Measurements from ENCODE around the gene EPB42.
A peak's percentile ranks its signal among the peaks of the same experiment; 100 is the strongest.

EPB42 gene

GRCh38 chr15:43214592-43215295, 6.1 kb downstream of the EPB42 start:
- H3K9me3 Mint-ChIP-seq = no peaks in the 10 kb centered on the region
- peaks cover 17% of the 10 kb centered on the region for H3K27me3 Mint-ChIP-seq
- H3K36me3 Mint-ChIP-seq (ENCODE audit: insufficient read depth) = no peaks in the 10 kb centered on the region
- DNase-seq (ENCODE audit: low spot score in 2 of 2) (no peak), ATAC-seq (replicated peaks; ENCODE audit: extremely low read depth, poor library complexity, severe bottlenecking) (no peak)
- no peaks in the 10 kb centered on the region for H3K4me1 Mint-ChIP-seq
- no peak overlapping the region for H3K4me3 Mint-ChIP-seq
- H3K27ac Mint-ChIP-seq (ENCODE audit: low read depth) = no peak overlapping the region

GRCh38 chr15:43214169-43214568, 6.6 kb downstream of the EPB42 start:
- DNase-seq (ENCODE audit: low spot score in 2 of 2) = no peak
- no peak overlapping the region for H3K27ac Mint-ChIP-seq (ENCODE audit: low read depth)

DNA sequence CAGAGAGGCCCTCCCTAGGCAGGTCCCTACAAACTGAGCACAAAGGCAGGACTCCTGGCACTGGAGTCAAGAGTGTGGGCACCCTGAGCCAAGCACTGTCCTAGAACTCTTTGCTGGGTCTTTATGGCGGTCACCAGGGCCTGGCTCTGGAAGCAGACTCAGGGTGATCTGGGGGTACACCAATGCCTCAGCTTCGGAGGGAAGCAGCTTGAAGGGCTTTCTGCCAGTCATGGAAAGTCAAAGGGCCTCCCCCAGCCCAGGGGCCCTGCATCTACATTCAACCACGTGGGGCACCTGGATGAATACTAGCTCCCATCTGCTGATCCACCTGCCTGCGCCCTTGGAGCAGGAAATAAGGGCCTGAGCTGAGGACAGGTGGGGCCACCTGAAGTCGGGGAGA, 7.4 kb downstream of the EPB42 start:
- Mint-ChIP-seq H3K27me3 (peaks cover 29% of the 10 kb centered on the region), H3K27ac (ENCODE audit: low read depth) (no peak overlapping the region)

More at GRCh38 chr15:43214169-43214568, 6.6 kb downstream of the EPB42 start:
- Mint-ChIP-seq H3K4me1 (no peaks in the 10 kb centered on the region), H3K9me3 (no peaks in the 10 kb centered on the region), H3K4me3 (no peak overlapping the region), H3K36me3 (ENCODE audit: insufficient read depth) (no peaks in the 10 kb centered on the region), H3K27me3 (peaks cover 22% of the 10 kb centered on the region)
- ATAC-seq (replicated peaks; ENCODE audit: extremely low read depth, poor library complexity, severe bottlenecking) = no peak

DNA sequence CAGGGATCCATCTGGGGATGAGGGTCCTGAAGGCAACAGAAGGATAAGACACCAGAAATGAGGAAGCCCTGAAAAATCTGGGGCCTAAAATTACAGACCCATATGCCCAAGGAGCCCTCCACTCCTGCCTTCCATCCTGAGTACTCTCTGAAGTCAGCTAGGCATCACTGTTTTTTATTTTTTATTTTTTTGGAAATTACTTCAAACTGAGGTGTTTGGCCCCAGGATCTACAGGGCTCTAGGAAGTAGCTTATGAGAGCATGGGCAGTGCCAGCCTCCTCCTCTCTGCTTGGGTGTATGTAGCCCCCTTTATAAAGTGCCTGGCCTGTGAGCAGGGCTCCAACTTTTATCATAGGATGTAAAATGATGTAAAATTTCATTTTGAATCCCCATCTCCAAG, 7.9 kb downstream of the EPB42 start:
- Mint-ChIP-seq H3K4me3 (no peak overlapping the region), H3K4me1 (no peaks in the 10 kb centered on the region), H3K27me3 (peaks cover 34% of the 10 kb centered on the region), H3K9me3 (no peaks in the 10 kb centered on the region), H3K27ac (ENCODE audit: low read depth) (no peak overlapping the region), H3K36me3 (ENCODE audit: insufficient read depth) (no peaks in the 10 kb centered on the region)
- ATAC-seq (replicated peaks; ENCODE audit: extremely low read depth, poor library complexity, severe bottlenecking) (no peak), DNase-seq (ENCODE audit: low spot score in 2 of 2) (no peak)

More for the DNA sequence above, 7.4 kb downstream of the EPB42 start:
- Mint-ChIP-seq H3K9me3 (no peaks in the 10 kb centered on the region), H3K4me1 (no peaks in the 10 kb centered on the region), H3K4me3 (no peak overlapping the region), H3K36me3 (ENCODE audit: insufficient read depth) (no peaks in the 10 kb centered on the region)
- no peak for ATAC-seq (replicated peaks; ENCODE audit: extremely low read depth, poor library complexity, severe bottlenecking)
- no peak for DNase-seq (ENCODE audit: low spot score in 2 of 2)

GRCh38 chr15:43212299-43212698, 8.5 kb downstream of the EPB42 start:
- Mint-ChIP-seq H3K4me3 (no peak overlapping the region), H3K9me3 (no peaks in the 10 kb centered on the region), H3K27ac (ENCODE audit: low read depth) (no peak overlapping the region), H3K27me3 (peaks cover 37% of the 10 kb centered on the region), H3K4me1 (no peaks in the 10 kb centered on the region), H3K36me3 (ENCODE audit: insufficient read depth) (no peaks in the 10 kb centered on the region)
- ATAC-seq (replicated peaks; ENCODE audit: extremely low read depth, poor library complexity, severe bottlenecking) (no peak), DNase-seq (ENCODE audit: low spot score in 2 of 2) (no peak)

DNA sequence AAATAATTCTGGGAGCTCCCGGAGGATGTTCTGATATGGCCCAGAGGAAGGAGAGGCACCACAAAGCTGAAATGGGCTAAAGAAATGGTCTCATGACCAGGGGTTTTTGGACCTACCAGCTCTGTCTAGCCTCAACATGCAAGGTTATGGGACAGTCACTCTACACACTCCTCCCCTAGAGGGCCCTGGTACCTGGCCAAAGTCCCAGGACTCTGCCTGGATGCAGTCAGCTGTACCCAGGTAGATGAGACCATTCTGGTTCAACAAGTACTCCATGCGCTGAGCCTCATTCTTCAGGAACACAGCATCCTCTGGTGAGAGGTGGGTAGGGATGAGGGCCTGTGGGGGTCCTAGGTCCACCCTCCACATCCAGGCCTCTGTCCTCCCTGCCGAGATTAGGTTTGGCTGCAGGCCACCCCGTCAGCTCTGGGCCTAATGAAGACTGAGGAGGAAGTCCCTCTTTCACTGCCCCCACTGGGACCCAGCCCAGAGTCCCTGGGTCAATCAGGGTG, 9.5 kb downstream of the EPB42 start:
- Mint-ChIP-seq H3K4me3 (no peak overlapping the region), H3K9me3 (no peaks in the 10 kb centered on the region), H3K27ac (ENCODE audit: low read depth) (no peak overlapping the region), H3K27me3 (peaks cover 37% of the 10 kb centered on the region), H3K36me3 (ENCODE audit: insufficient read depth) (no peaks in the 10 kb centered on the region), H3K4me1 (no peaks in the 10 kb centered on the region)
- ATAC-seq (replicated peaks; ENCODE audit: extremely low read depth, poor library complexity, severe bottlenecking) (no peak), DNase-seq (ENCODE audit: low spot score in 2 of 2) (no peak)

- H3K27me3 Mint-ChIP-seq = peaks cover 37% of the 10 kb centered on the region
- H3K4me3 Mint-ChIP-seq = no peak overlapping the region
- no peaks in the 10 kb centered on the region for H3K9me3 Mint-ChIP-seq
- no peaks in the 10 kb centered on the region for H3K4me1 Mint-ChIP-seq
- H3K36me3 Mint-ChIP-seq (ENCODE audit: insufficient read depth) = no peaks in the 10 kb centered on the region
- DNase-seq (ENCODE audit: low spot score in 2 of 2) (no peak), ATAC-seq (replicated peaks; ENCODE audit: extremely low read depth, poor library complexity, severe bottlenecking) (no peak)
- H3K27ac Mint-ChIP-seq (ENCODE audit: low read depth) = no peak overlapping the region
These were observed 10.0 kb downstream of the EPB42 start for GRCh38 chr15:43210807-43211206.

- DNase-seq (ENCODE audit: low spot score in 2 of 2) (no peak), ATAC-seq (replicated peaks; ENCODE audit: extremely low read depth, poor library complexity, severe bottlenecking) (no peak)
- Mint-ChIP-seq H3K27ac (ENCODE audit: low read depth) (no peak overlapping the region), H3K27me3 (peaks cover 37% of the 10 kb centered on the region), H3K9me3 (no peaks in the 10 kb centered on the region), H3K4me3 (no peak overlapping the region), H3K4me1 (no peaks in the 10 kb centered on the region), H3K36me3 (ENCODE audit: insufficient read depth) (no peaks in the 10 kb centered on the region)
These were observed 10.6 kb downstream of the EPB42 start for GRCh38 chr15:43210172-43210745.

- peak overlapping the region; percentile 67 for H3K27ac Mint-ChIP-seq (ENCODE audit: low read depth)
- H3K36me3 Mint-ChIP-seq (ENCODE audit: insufficient read depth) = no peaks in the 10 kb centered on the region
- no peak overlapping the region for H3K4me3 Mint-ChIP-seq
- no peak for ATAC-seq (replicated peaks; ENCODE audit: extremely low read depth, poor library complexity, severe bottlenecking)
- H3K9me3 Mint-ChIP-seq = no peaks in the 10 kb centered on the region
- peaks cover 37% of the 10 kb centered on the region for H3K27me3 Mint-ChIP-seq
- peaks cover 3% of the 10 kb centered on the region for H3K4me1 Mint-ChIP-seq
- DNase-seq (ENCODE audit: low spot score in 2 of 2) = no peak
These were observed 11.6 kb downstream of the EPB42 start for GRCh38 chr15:43209059-43209824.

DNA sequence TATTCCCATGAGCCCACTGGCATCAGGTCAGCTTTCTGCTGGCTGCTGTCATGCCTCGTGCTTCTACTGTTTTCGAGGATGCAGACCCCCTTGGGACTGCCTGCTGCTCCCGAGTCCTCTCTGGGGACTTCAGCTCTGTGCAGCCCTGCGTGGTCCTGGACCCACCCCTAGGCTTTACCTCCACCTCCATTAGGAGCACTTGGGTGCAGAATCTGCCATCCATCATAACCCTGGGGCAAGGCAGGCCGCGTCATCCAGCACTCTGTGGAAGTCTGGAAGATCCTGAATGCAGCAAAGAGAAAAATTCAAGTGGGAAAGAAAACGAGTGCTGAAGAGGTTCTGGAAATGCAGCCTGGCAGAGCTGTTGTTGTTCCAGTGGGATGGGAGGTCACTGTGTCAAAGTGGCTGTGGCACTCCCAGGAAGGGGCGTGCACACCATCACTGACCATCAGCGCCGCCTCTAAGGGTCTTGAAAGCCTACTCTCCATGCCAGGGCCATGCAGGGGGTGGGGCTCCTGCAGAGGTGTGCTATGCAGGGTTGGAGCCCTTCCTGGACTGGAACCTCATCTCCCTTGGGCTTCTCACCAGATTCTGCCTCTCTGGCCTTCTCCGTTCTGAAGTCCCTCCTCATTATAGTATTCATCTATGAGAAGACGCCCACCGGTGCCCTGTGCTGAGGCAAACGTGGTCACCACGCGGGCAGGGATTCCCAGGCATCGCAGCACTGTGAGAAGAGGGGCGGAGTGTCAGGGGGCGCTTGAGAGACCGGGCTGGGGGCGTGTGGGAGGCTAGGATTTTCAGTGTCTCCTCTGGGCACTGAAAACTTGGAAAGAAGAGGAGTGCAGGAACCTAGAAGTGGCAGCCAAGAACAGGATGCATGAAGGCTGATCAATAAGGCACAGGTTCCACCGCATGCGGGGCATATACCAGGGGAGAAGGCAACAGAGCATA, 12.5 kb downstream of the EPB42 start:
- H3K4me1 Mint-ChIP-seq = peaks cover 7% of the 10 kb centered on the region
- H3K27me3 Mint-ChIP-seq = peaks cover 37% of the 10 kb centered on the region
- peak overlapping the region; percentile 67 for H3K27ac Mint-ChIP-seq (ENCODE audit: low read depth)
- DNase-seq (ENCODE audit: low spot score in 2 of 2) = no peak
- H3K9me3 Mint-ChIP-seq = no peaks in the 10 kb centered on the region
- no peak for ATAC-seq (replicated peaks; ENCODE audit: extremely low read depth, poor library complexity, severe bottlenecking)
- H3K36me3 Mint-ChIP-seq (ENCODE audit: insufficient read depth) = no peaks in the 10 kb centered on the region
- no peak overlapping the region for H3K4me3 Mint-ChIP-seq

- no peak for ATAC-seq (replicated peaks; ENCODE audit: extremely low read depth, poor library complexity, severe bottlenecking)
- H3K36me3 Mint-ChIP-seq (ENCODE audit: insufficient read depth) = peaks cover under 1% of the 10 kb centered on the region
- no peaks in the 10 kb centered on the region for H3K9me3 Mint-ChIP-seq
- peaks cover 37% of the 10 kb centered on the region for H3K27me3 Mint-ChIP-seq
- no peak overlapping the region for H3K27ac Mint-ChIP-seq (ENCODE audit: low read depth)
- H3K4me3 Mint-ChIP-seq = no peak overlapping the region
- peaks cover 7% of the 10 kb centered on the region for H3K4me1 Mint-ChIP-seq
- no peak for DNase-seq (ENCODE audit: low spot score in 2 of 2)
These were observed 13.8 kb downstream of the EPB42 start for GRCh38 chr15:43207024-43207423.

DNA sequence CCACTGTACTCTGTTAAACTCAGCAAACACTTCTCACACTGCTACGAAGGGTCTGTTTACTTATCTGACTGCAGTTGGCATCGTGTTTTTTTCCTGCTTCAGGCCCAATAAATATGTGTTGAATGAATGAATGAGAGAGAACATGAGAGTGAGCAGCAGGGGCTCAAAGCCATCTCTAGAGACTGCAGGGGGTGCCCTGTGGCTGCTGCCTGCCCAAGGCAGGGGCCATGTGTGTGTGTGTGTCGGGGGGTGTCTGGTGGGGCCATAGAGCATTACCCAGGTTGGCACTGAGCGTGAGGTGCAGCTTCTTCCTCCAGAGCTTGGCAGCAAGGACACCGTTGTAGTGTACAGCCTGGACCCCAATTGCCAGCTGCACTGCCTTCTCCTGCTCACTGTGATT, 14.8 kb downstream of the EPB42 start:
- Mint-ChIP-seq H3K4me3 (no peak overlapping the region), H3K27ac (ENCODE audit: low read depth) (no peak overlapping the region), H3K27me3 (peaks cover 34% of the 10 kb centered on the region), H3K4me1 (peaks cover 7% of the 10 kb centered on the region), H3K9me3 (no peaks in the 10 kb centered on the region), H3K36me3 (ENCODE audit: insufficient read depth) (peaks cover 3% of the 10 kb centered on the region)
- DNase-seq (ENCODE audit: low spot score in 2 of 2) = no peak
- no peak for ATAC-seq (replicated peaks; ENCODE audit: extremely low read depth, poor library complexity, severe bottlenecking)
